Measurements from ENCODE around the gene PAPPA2. TPM values are rescaled to one million over a fixed set of nuclear protein-coding genes. Genes with fewer than 3 reads are reported as not detected.

PAPPA2 gene
- total RNA-seq, 1 donor from 2014 or later: under 0.01 TPM

- no peak for DNase-seq
These were observed 403.2 kb downstream of the PAPPA2 start for GRCh38 chr1:176866011-176866714.

- no peak for DNase-seq
These were observed 406.6 kb downstream of the PAPPA2 start for GRCh38 chr1:176869577-176869976.

GRCh38 chr1:176876966-176877515, 414.1 kb downstream of the PAPPA2 start:
- DNase-seq: no peak

GRCh38 chr1:176877557-176877956, 414.6 kb downstream of the PAPPA2 start:
- no peak for DNase-seq

- DNase-seq: peak; percentile 3
These were observed 416.0 kb downstream of the PAPPA2 start for GRCh38 chr1:176878750-176879536.

- no peak for DNase-seq
These were observed 417.0 kb downstream of the PAPPA2 start for GRCh38 chr1:176879784-176880620.

GRCh38 chr1:176880955-176881595, 418.1 kb downstream of the PAPPA2 start:
- DNase-seq: peak; percentile 84

- DNase-seq: no peak
These were observed 421.3 kb downstream of the PAPPA2 start for GRCh38 chr1:176884286-176884685.

GRCh38 chr1:176884911-176885310, 421.9 kb downstream of the PAPPA2 start:
- DNase-seq: no peak

- DNase-seq: no peak
These were observed 422.4 kb downstream of the PAPPA2 start for GRCh38 chr1:176885341-176885740.

- DNase-seq: no peak
These were observed 422.8 kb downstream of the PAPPA2 start for GRCh38 chr1:176885751-176886150.

GRCh38 chr1:176888471-176889032, 425.6 kb downstream of the PAPPA2 start:
- DNase-seq: no peak

- DNase-seq: no peak
These were observed 430.8 kb downstream of the PAPPA2 start for GRCh38 chr1:176893625-176894352.

GRCh38 chr1:176894450-176894849, 431.5 kb downstream of the PAPPA2 start:
- no peak for DNase-seq

All from dermis blood vessel endothelial cell (primary cell).